PC-9 (cell line): ENCODE measurements around the gene TNC. TPM values are rescaled to one million over a fixed set of nuclear protein-coding genes. Genes with fewer than 3 reads are reported as not detected.

Experiments used
- BruUV-seq: library from RNA; stranded (reverse); fragments of 400-500 nt; replicated peaks from 2 replicates; lab custom pipeline; 2021; lab: Mats Ljungman, UMichigan
- CTCF ChIA-PET: fragments of 300-600 bp; sonication (Branson Sonifier 250); formaldehyde crosslinking; loops from one replicate; lab custom pipeline; 2022; ENCODE audit warnings: antibody characterized with exemption; lab: Charles Lee
- POLR2A ChIA-PET: fragments of 300-600 bp; sonication (Branson Sonifier 250); formaldehyde crosslinking; loops from one replicate; lab custom pipeline; 2022; ENCODE audit warnings: antibody characterized with exemption; ENCODE audit not compliant: unreplicated experiment; lab: Charles Lee
- DNase-seq, 2 experiments: peaks; one replicate each; pipeline versions ENCODE4 v3.0.0 to v3.0.0-alpha.2; 2015 to 2022; ENCODE audit warnings: mixed read lengths in 1 of 2
- H2AFZ ChIP-seq: fragments of 200-600 bp; sonication (generic); 2 replicates; pipeline ENCODE4 v1.8.1; 2017; ENCODE audit warnings: antibody characterized with exemption
- H3F3A ChIP-seq: fragments of 200-600 bp; sonication (generic); 2 replicates; pipeline ENCODE4 v1.8.1; 2017; ENCODE audit warnings: antibody characterized with exemption, mild to moderate bottlenecking, low read depth; ENCODE audit not compliant: insufficient read depth
- H3K27ac ChIP-seq: fragments of 200-600 bp; sonication (generic); 2 replicates; pipeline ENCODE4 v1.6.1; 2016; ENCODE audit warnings: mixed run types
- H3K27me3 ChIP-seq: fragments of 200-600 bp; sonication (generic); 2 replicates; pipeline ENCODE4 v1.6.1; 2016; ENCODE audit warnings: low read depth, mixed run types; ENCODE audit not compliant: insufficient read depth
- H3K36me3 ChIP-seq: fragments of 200-600 bp; sonication (generic); 2 replicates; pipeline ENCODE4 v1.6.1; 2016; ENCODE audit warnings: low read depth, mixed run types
- H3K4me1 ChIP-seq: fragments of 200-600 bp; sonication (generic); replicated peaks from 2 replicates; pipeline ENCODE4 v1.6.1; 2016; ENCODE audit warnings: mixed run types; ENCODE audit not compliant: insufficient read depth
- H3K4me2 ChIP-seq: fragments of 200-600 bp; sonication (generic); 2 replicates; pipeline ENCODE4 v1.6.1; 2017; ENCODE audit warnings: mixed run types
- H3K4me3 ChIP-seq: fragments of 200-600 bp; sonication (generic); 2 replicates; pipeline ENCODE4 v1.6.1; 2016; ENCODE audit warnings: mixed run types
- H3K79me2 ChIP-seq: fragments of 200-600 bp; sonication (generic); 2 replicates; pipeline ENCODE4 v1.6.1; 2017; ENCODE audit warnings: low read depth, mixed run types
- H3K9me2 ChIP-seq: fragments of 200-600 bp; sonication (generic); 2 replicates; pipeline ENCODE4 v1.8.1; 2017; ENCODE audit warnings: mild to moderate bottlenecking; ENCODE audit not compliant: insufficient read depth
- H3K9me3 ChIP-seq: fragments of 200-600 bp; sonication (generic); 2 replicates; pipeline ENCODE4 v1.8.1; 2016; ENCODE audit warnings: low read depth; ENCODE audit not compliant: insufficient read depth
- H4K20me1 ChIP-seq: fragments of 200-600 bp; sonication (generic); 2 replicates; pipeline ENCODE4 v1.8.1; 2017; ENCODE audit not compliant: insufficient read depth
- CTCF ChIP-seq: fragments of 200-600 bp; sonication (generic); conservative IDR thresholded peaks from 2 replicates; pipeline ENCODE4 v1.6.1; 2017; ENCODE audit warnings: mixed run types, antibody characterized with exemption, mild to moderate bottlenecking, moderate library complexity
- EZH2 ChIP-seq: fragments of 200-600 bp; sonication (generic); IDR thresholded peaks from 2 replicates; pipeline ENCODE4 v1.8.0; 2017; ENCODE audit warnings: antibody characterized with exemption, low read depth
- intact Hi-C: fragments of 100-400 bp; cut with micrococcal nuclease; formaldehyde crosslinking; loops from one replicate; pipeline ENCODE4 v1.10.0; 2022; ENCODE audit not compliant: unreplicated experiment
- total RNA-seq: library from RNA; stranded (reverse); gene quantifications from 2 replicates; pipeline ENCODE4 v1.2.3, GENCODE V29; 2021

The TNC gene
- total RNA-seq, 1 experiment from 2014 or later, result 1.1 TPM

- Histone ChIP-seq H3K9me3 (no peaks in the 10 kb centered on the region), H3K9me2 (no peaks in the 10 kb centered on the region), H4K20me1 (no peaks in the 10 kb centered on the region), H3F3A (no peaks in the 10 kb centered on the region), H3K4me2 (no peak overlapping the region), H3K4me1 (no peaks in the 10 kb centered on the region), H2AFZ (no peak overlapping the region), H3K79me2 (no peaks in the 10 kb centered on the region), H3K27ac (no peak overlapping the region), H3K27me3 (no peaks in the 10 kb centered on the region), H3K36me3 (no peaks in the 10 kb centered on the region), H3K4me3 (no peak overlapping the region)
- ChIA-PET CTCF (no interaction called here), POLR2A (no interaction called here)
- DNase-seq, result no peak
- TF ChIP-seq CTCF (no peak), EZH2 (no peak)
- intact Hi-C loops, result loop anchor here (5.0 kb wide), 1 partner anchor 209 kb away; no protein-coding TSS in a partner anchor
- BruUV-seq, result no TSS peak
Observed at GRCh38 chr9:115018547-115019435, 99.2 kb downstream of the TNC start.

- Histone ChIP-seq H3K4me1 (no peaks in the 10 kb centered on the region), H2AFZ (no peak overlapping the region), H3K79me2 (no peaks in the 10 kb centered on the region), H3K9me3 (no peaks in the 10 kb centered on the region), H3K4me2 (no peak overlapping the region), H3K9me2 (no peaks in the 10 kb centered on the region), H4K20me1 (no peaks in the 10 kb centered on the region), H3K27ac (no peak overlapping the region), H3K36me3 (no peaks in the 10 kb centered on the region), H3K4me3 (no peak overlapping the region), H3K27me3 (peaks cover 5% of the 10 kb centered on the region; the same call in 1 of the 2 replicates), H3F3A (no peaks in the 10 kb centered on the region)
- intact Hi-C loops, result loop anchor here (5.0 kb wide), 1 partner anchor 211 kb away; no protein-coding TSS in a partner anchor
- TF ChIP-seq EZH2 (no peak), CTCF (no peak)
- ChIA-PET POLR2A (interaction anchor here (0.5 kb wide), 1 partner anchor 30 kb away, joined by 11 read pairs; no protein-coding TSS in a partner anchor), CTCF (no interaction called here)
- BruUV-seq, result no TSS peak
- no peak for DNase-seq
Observed at GRCh38 chr9:115016344-115016743, 101.6 kb downstream of the TNC start.

- Histone ChIP-seq H3K79me2 (no peaks in the 10 kb centered on the region), H2AFZ (no peak overlapping the region), H3K36me3 (no peaks in the 10 kb centered on the region), H3K4me1 (no peaks in the 10 kb centered on the region), H3K9me2 (no peaks in the 10 kb centered on the region), H3K27me3 (peaks cover 17% of the 10 kb centered on the region; the same call in 1 of the 2 replicates), H3F3A (no peaks in the 10 kb centered on the region), H3K4me2 (no peak overlapping the region), H3K27ac (no peak overlapping the region), H3K4me3 (no peak overlapping the region), H3K9me3 (no peaks in the 10 kb centered on the region), H4K20me1 (no peaks in the 10 kb centered on the region)
- BruUV-seq, result no TSS peak
- peak in 1 of 2 experiments; percentile 39 for DNase-seq
- ChIA-PET POLR2A (interaction anchor here (0.7 kb wide), 1 partner anchor 309 kb away, joined by 3 read pairs; no protein-coding TSS in a partner anchor), CTCF (interaction anchor here (0.6 kb wide), 2 partner anchors 169 to 353 kb away, joined by 4 to 10 read pairs; no protein-coding TSS in a partner anchor)
- TF ChIP-seq EZH2 (no peak), CTCF (peak; percentile 75)
- intact Hi-C loops, result loop anchor here (2.0 to 5.0 kb wide), 2 partner anchors 212 to 510 kb away; no protein-coding TSS in a partner anchor
Observed at GRCh38 chr9:115015018-115015635, 102.8 kb downstream of the TNC start.
